Tibial artery (tissue), 4 donors: Measurements from ENCODE around the gene HS6ST2.

ENCODE experiments used
- DNase-seq, 2 donors: peaks; one replicate each; pipeline ENCODE4 v3.0.0-alpha.2; 2019
- H3K27ac ChIP-seq, 2 donors: fragments of 200-600 bp; sonication (generic) in 1 of 2; 1 replicate in 1 of 2; 2 replicates in 1 of 2; pipeline ENCODE4 v1.5.1; 2018 to 2019; ENCODE audit warnings: mild to moderate bottlenecking in 1 of 2
- H3K27me3 ChIP-seq, 2 donors: fragments of 200-600 bp; sonication (generic) in 1 of 2; one replicate each; pipeline versions ENCODE4 v1.5.1 to v1.6.0; 2016 to 2019
- H3K36me3 ChIP-seq, 3 donors: fragments of 200-600 bp; sonication (generic) in 2 of 3; one replicate each; pipeline ENCODE4 v1.5.1; 2016 to 2019; ENCODE audit warnings: mild to moderate bottlenecking in 2 of 3
- H3K4me1 ChIP-seq, 4 donors: fragments of 200-600 bp; sonication (generic) in 2 of 4; 1 replicate in 3 of 4; 2 replicates in 1 of 4; pipeline ENCODE4 v1.5.1; 2016 to 2019
- H3K4me3 ChIP-seq, 2 donors: fragments of 200-600 bp; sonication (generic) in 1 of 2; 1 replicate in 1 of 2; 2 replicates in 1 of 2; pipeline ENCODE4 v1.5.1; 2018 to 2019; ENCODE audit warnings: mild to moderate bottlenecking in 2 of 2
- H3K9me3 ChIP-seq, 3 donors: fragments of 200-600 bp; sonication (generic) in 1 of 3; one replicate each; pipeline ENCODE4 v1.5.1; 2016 to 2019
- intact Hi-C: fragments of 100-400 bp; cut with DNase I; formaldehyde crosslinking; loops from one replicate; pipeline ENCODE4 v1.15.0; 2023; ENCODE audit warnings: low total_unique reads
- TF ChIP-seq, protein P1 (sequence below), 2 experiments: fragments of 200-600 bp in 1 of 2; fragments of 450-650 bp in 1 of 2; IDR thresholded peaks; one replicate each; pipeline ENCODE4 v1.5.1; 2017 to 2019; ENCODE audit warnings: antibody characterized with exemption in 2 of 2, mild to moderate bottlenecking in 1 of 2, moderate library complexity in 1 of 2

Gene HS6ST2

DNA sequence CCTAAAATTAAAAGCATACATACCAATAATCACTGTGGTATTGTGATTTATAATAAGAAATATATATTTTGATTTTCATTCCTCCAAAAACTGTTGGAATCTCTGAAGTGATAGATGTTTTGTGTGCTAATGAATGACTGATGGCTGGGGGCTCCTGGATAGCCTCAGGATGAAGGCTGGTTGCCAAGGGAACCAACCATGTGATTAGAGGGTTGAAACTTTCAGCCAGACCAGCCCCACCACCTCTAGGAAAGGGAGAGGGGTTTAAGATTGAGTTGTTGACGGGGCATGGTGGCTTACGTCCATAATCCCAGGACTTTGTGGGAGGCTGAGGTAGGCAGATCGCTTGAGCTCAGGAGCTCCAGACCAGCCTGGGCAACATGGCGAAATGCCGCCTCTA lies 34.0 kb downstream of the HS6ST2 start:
- intact Hi-C loops = no loop called here

GRCh38 chrX:132918523-132918922 lies 39.9 kb downstream of the HS6ST2 start:
- Histone ChIP-seq H3K4me1 (no peaks in the 10 kb centered on the region), H3K9me3 (no peaks in the 10 kb centered on the region), H3K27me3 (no peaks in the 10 kb centered on the region), H3K4me3 (no peak overlapping the region), H3K36me3 (no peaks in the 10 kb centered on the region), H3K27ac (no peak overlapping the region)
- intact Hi-C loops = no loop called here
- TF ChIP-seq, protein P1, sequence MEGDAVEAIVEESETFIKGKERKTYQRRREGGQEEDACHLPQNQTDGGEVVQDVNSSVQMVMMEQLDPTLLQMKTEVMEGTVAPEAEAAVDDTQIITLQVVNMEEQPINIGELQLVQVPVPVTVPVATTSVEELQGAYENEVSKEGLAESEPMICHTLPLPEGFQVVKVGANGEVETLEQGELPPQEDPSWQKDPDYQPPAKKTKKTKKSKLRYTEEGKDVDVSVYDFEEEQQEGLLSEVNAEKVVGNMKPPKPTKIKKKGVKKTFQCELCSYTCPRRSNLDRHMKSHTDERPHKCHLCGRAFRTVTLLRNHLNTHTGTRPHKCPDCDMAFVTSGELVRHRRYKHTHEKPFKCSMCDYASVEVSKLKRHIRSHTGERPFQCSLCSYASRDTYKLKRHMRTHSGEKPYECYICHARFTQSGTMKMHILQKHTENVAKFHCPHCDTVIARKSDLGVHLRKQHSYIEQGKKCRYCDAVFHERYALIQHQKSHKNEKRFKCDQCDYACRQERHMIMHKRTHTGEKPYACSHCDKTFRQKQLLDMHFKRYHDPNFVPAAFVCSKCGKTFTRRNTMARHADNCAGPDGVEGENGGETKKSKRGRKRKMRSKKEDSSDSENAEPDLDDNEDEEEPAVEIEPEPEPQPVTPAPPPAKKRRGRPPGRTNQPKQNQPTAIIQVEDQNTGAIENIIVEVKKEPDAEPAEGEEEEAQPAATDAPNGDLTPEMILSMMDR (IDR thresholded peaks at IDR 0.05) = no peak
- DNase-seq = no peak

More for the DNA sequence above, 34.0 kb downstream of the HS6ST2 start:
- H3K4me1 ChIP-seq = no peaks in the 10 kb centered on the region
- no peak overlapping the region for H3K27ac ChIP-seq
- H3K27me3 ChIP-seq = no peaks in the 10 kb centered on the region
- H3K9me3 ChIP-seq = no peaks in the 10 kb centered on the region
- DNase-seq = no peak
- no peaks in the 10 kb centered on the region for H3K36me3 ChIP-seq
- TF ChIP-seq, protein P1 (IDR thresholded peaks at IDR 0.05) = no peak
- H3K4me3 ChIP-seq = no peak overlapping the region

- DNase-seq = no peak
- no peaks in the 10 kb centered on the region for H3K36me3 ChIP-seq
These were observed 42.1 kb downstream of the HS6ST2 start for GRCh38 chrX:132916349-132916748.

DNA sequence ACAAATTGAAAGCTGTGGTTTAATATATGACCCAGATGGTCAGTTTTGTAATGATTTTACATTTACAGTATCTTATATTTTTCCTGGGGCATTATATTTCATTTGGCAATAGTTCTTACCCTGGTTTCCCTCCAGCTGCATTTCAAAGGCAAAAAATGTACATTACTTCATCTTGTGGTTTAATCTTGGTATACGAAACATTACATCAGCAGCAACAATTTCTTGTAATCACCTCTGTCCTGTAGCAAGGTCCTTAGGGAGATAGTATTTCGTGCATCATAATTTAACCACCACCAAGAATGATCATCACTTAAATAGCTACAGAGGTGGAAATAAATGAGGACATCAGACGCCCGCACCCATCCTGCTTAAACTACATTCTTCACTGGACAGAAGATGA lies 48.8 kb downstream of the HS6ST2 start:
- Histone ChIP-seq H3K9me3 (peaks cover 0 to 5% (median 0%) of the 10 kb centered on the region in 3 donors), H3K27ac (no peak overlapping the region), H3K4me3 (no peak overlapping the region), H3K27me3 (no peaks in the 10 kb centered on the region), H3K4me1 (no peaks in the 10 kb centered on the region), H3K36me3 (no peaks in the 10 kb centered on the region)
- no peak for DNase-seq
- TF ChIP-seq, protein P1 (IDR thresholded peaks at IDR 0.05) = no peak
- intact Hi-C loops = no loop called here

More at GRCh38 chrX:132916349-132916748, 42.1 kb downstream of the HS6ST2 start:
- Histone ChIP-seq H3K4me1 (no peaks in the 10 kb centered on the region), H3K4me3 (no peak overlapping the region), H3K27ac (no peak overlapping the region), H3K27me3 (no peaks in the 10 kb centered on the region), H3K9me3 (peaks cover 0 to 5% (median 0%) of the 10 kb centered on the region in 3 donors)
- intact Hi-C loops = no loop called here
- TF ChIP-seq, protein P1 (IDR thresholded peaks at IDR 0.05) = no peak

GRCh38 chrX:132908891-132909290 lies 49.5 kb downstream of the HS6ST2 start:
- no peak for DNase-seq
- no peak overlapping the region for H3K4me3 ChIP-seq
- no peak overlapping the region for H3K27ac ChIP-seq
- TF ChIP-seq, protein P1 (IDR thresholded peaks at IDR 0.05) = no peak
- H3K27me3 ChIP-seq = no peaks in the 10 kb centered on the region
- intact Hi-C loops = no loop called here
- H3K4me1 ChIP-seq = no peaks in the 10 kb centered on the region
- H3K9me3 ChIP-seq = peaks cover 0 to 5% (median 0%) of the 10 kb centered on the region in 3 donors
- H3K36me3 ChIP-seq = no peaks in the 10 kb centered on the region
